HUDEP-2 (cell line): ENCODE data around the gene BCKDHA.
"Not testable (repeated sequence)": the region's sequence is repeated elsewhere in the genome, so short reads cannot be mapped to it uniquely, and the experiment has no call there.

ENCODE experiments used
- DNase-seq, 76 experiments: peaks; one replicate each; lab custom pipeline; 2025; ENCODE audit not compliant: unreplicated experiment in 76 of 76; lab: John Stamatoyannopoulos, UW

The BCKDHA gene

GRCh38 chr19:41442473-41443355 is 45.1 kb downstream of the BCKDHA start, which contains the start of gene ERICH4:
ERICH4 (plus strand) TSS chr19:41443156; CDS start chr19:41443170, 14 bp downstream.
- no peak for DNase-seq

GRCh38 chr19:41443813-41444455 is 46.3 kb downstream of the BCKDHA start:
- DNase-seq = no peak

DNA sequence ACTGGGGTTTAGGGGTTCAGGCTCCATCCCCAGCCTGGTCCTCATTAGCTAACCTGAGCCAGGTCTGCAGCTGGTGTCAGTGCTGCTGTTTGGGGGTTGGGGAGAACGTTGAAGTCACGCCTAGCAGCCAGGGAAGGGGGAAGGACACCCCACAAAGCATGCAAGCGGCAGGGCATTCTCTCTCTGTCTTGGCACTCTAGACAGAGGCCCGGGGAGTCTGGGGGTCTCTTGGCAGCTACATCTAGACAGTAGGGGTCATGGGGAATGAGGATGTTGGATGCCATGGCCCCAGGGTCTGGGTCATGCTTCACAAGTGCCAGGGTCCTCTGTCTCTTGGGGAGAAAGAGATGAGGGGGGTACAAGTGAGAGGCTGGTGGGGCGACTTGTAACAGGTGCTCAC is 48.0 kb downstream of the BCKDHA start:
- no peak for DNase-seq

DNA sequence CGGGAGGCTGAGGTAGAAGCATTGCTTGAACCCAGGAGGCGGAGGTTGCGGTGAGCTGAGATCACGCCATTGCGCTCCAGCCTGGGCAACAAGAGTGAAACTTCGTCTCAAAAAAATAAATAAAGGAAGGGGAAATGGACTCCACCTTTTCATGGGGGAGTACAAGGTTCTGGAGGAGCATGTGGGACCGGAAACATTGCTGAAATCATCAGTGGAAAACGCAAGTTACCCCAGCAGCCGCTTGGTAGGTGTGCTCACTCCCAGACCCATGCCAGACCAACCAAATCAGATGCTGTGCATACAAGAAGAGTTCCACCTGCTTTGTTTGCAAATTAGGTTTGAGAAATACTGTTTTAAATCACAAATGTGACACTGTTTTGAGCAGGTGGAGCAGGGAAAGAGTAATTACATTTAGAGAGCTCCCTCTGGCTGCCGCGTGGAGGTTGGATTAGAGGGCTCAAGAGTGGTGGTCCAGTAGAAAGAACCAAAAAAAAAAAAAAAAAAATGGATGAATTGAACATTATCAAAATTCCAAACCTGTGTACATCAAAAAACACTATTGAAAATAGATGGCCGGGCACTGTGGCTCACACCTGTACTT is 50.2 kb downstream of the BCKDHA start:
- DNase-seq = no peak

DNA sequence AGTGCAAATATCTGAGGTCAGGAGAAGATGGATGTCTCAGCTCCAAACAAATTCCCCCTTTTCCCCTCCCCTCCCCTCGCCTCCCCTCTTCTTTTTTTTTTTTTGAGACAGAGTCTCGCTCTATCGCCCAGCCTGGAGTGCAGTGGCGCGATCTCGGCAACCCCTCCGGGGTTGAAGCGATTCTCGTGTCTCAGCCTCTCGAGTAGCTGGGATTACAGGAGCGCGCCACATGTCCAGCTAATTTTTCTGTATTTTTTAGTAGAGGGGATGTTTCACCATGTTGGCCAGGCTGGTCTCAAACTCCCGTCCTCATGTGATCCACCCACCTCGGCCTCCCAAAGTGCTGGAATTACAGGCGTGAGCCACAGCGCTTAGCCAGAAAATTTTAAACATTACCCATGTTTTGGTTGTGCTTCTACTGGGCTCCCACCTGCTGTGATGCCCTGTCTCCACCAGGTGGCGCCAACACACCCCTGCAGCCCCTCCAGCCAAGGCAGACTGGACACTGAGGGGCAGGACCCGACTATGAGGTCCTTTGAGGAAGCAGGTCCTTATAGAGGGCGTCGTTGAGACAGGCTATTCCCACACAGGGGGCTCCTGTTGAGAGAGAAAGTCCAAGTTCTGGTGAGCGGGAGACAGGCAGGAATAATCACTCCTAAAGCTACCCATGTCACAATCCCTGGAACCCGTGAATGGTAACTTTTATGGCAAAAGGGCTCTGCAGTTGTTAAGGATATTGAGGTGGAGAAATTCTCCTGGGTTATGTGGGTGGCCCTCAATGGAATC is 51.7 kb downstream of the BCKDHA start:
- peak in 63 of 76 experiments; percentile 9 to 81 (median 52) for DNase-seq

GRCh38 chr19:41449865-41450178 is 52.2 kb downstream of the BCKDHA start:
- DNase-seq = no peak

- DNase-seq = no peak
Measured at GRCh38 chr19:41452584-41453275, 55.1 kb downstream of the BCKDHA start.

GRCh38 chr19:41455936-41456335 is 58.3 kb downstream of the BCKDHA start:
- no peak for DNase-seq

DNA sequence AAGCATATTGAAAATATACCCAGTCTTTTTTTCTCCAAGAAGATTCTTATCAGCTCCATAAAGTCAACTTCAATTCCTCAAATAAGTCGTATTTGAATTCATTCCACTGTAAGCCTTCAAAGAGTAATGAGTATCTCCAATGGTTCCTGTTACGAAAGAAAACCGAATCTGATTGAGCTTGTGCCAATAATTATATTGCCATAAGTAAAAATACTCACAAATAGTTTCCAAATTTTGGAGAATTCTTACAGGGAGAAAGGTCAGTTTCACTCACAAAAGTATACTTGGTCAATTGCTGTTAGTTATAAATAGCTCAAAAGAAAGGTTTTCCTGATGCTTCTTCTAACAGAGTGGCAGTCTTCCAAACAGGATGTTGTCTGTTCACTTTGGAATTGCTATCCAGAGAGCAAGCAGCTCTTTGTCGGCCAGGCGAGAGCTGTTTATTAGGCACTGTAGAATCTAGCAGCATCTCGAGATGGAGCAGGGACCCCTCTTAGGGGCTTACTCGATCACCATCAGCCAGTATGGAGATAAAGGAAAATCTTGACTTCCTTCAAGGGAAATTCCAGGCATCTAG is 58.8 kb downstream of the BCKDHA start:
- DNase-seq = no peak

GRCh38 chr19:41457241-41457640 is 59.6 kb downstream of the BCKDHA start:
- DNase-seq = peak in 2 of 76 experiments; percentile 3 to 19

DNA sequence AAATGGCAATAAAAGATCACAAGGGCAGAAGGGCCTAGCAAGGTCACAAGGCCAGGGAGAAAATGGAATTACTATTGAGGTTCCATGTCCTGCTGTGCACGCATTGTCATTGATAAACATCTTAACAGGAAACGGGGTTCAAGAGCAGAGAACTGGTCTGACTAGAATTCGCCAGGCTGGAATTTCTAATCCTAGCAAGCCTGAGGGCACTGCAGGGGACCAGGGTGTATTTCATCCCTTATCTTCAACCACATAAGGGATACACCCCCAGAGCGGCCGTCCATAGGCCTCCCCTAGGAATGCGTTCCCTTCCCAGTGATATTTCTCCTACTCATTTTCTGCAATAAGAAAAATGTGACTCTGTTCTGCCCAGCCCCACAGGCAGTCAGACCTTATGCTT is 64.9 kb downstream of the BCKDHA start:
- no peak for DNase-seq

DNA sequence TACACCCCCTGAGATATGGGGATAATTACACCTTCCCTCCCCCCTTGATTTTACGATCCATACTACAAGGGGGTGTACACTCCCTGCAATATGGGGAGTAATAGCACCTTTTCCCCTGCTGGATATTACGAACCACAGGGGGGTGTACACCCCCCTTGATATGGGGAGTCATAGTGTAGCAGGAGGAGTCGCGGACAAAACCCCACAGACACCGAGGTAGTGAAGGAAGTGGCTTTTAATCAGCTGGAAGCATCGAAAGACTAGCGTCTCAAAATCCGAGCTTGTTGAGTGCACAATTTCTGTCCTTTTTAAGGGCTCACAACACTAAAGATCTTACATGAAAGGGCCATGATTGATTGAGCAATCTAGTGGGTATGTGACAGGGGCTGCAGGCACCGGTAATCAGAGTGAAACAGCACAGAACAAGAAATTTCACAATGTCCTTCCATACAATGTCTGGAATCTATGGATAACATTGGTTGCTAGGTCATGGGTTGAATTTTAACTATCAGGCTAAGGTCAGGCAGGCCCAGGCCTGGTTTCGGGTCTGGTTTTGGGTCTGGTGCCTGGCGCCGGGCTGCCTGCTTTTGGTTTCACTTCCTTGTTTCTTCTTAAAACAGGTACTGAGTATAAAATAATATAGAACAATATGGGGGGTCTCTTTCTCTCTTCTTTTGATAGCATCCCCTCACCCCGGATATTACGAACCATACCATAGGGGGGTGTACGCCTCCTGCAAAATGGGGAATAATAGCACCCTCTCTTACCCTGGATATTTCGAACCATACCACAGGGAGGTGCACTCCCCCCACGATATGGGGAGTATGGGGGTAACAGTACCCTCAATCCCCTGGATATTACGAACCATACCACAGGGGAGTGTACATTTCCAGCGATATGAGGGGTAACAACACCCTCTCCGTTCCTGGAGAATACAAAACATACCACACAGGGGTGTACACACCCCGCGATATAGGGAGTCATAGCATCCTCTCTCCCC is 65.9 kb downstream of the BCKDHA start:
- DNase-seq = not testable (repeated sequence)
